Measurements from ENCODE around the gene RINL.
A peak's percentile ranks its signal among the peaks of the same experiment; 100 is the strongest.

Gene RINL

DNA sequence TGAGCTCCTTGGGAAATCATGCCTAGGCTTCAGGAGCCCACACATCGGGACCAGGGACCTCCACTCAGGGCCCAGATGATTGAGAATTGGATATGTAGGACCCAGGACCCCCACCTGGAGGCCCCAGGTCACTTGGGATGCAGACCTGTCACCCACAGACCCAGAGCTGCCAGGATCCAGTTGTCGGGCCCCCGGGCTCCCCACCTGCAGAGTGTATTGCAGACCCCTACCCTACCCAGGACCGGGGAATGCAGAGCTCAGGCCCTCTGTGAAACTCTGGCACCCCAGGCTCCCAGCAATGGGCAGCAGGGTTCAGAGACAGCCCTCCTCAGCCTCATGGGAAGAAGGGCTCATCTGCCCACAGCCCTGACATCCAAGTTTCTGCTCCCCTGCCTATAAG is 27.5 kb upstream of the RINL start:
- TF ChIP-seq, protein P1, sequence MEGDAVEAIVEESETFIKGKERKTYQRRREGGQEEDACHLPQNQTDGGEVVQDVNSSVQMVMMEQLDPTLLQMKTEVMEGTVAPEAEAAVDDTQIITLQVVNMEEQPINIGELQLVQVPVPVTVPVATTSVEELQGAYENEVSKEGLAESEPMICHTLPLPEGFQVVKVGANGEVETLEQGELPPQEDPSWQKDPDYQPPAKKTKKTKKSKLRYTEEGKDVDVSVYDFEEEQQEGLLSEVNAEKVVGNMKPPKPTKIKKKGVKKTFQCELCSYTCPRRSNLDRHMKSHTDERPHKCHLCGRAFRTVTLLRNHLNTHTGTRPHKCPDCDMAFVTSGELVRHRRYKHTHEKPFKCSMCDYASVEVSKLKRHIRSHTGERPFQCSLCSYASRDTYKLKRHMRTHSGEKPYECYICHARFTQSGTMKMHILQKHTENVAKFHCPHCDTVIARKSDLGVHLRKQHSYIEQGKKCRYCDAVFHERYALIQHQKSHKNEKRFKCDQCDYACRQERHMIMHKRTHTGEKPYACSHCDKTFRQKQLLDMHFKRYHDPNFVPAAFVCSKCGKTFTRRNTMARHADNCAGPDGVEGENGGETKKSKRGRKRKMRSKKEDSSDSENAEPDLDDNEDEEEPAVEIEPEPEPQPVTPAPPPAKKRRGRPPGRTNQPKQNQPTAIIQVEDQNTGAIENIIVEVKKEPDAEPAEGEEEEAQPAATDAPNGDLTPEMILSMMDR (conservative IDR thresholded peaks at IDR 0.05; ENCODE audit: low read depth, low read length), result no peak
- no peak overlapping the region for H3K4me3 ChIP-seq (ENCODE audit: low read depth, low read length)
- no peak for DNase-seq (ENCODE audit: low read depth)

DNA sequence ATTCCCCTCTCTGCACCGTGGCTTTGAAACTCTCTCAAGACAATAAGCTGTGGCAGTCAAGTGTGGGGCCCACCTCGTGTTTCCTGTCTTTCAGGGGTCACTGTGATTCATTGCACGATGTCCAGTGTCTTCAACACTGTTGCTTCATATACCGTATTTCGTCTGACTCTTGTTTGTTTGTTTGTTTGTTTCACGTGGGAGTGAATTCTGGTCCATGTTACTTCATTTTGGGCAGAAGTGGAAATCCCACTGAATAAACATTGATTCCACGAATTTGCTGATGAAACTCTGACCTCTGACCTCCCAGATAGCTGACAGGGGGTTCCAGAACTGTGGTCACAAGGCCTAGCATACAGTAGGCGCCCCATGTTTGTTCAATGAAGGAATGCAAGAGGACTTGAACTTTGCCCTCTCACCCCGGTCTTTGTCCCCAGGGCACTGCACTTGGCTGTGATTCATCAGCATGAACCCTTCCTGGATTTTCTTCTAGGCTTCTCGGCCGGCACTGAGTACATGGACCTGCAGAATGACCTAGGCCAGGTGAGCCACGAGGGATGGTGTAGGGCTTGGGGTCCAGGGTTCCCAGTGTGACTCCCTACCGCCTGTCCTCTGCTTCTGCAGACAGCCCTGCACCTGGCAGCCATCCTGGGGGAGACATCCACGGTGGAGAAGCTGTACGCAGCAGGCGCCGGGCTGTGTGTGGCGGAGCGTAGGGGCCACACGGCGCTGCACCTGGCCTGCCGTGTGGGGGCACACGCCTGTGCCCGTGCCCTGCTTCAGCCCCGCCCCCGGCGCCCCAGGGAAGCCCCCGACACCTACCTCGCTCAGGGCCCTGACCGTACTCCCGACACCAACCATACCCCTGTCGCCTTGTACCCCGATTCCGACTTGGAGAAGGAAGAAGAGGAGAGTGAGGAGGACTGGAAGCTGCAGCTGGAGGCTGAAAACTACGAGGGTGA is 26.8 kb upstream of the RINL start:
- H3K4me3 ChIP-seq (ENCODE audit: low read depth, low read length), result no peak overlapping the region
- TF ChIP-seq, protein P1 (conservative IDR thresholded peaks at IDR 0.05; ENCODE audit: low read depth, low read length), result no peak
- DNase-seq (ENCODE audit: low read depth), result peak; percentile 10

DNA sequence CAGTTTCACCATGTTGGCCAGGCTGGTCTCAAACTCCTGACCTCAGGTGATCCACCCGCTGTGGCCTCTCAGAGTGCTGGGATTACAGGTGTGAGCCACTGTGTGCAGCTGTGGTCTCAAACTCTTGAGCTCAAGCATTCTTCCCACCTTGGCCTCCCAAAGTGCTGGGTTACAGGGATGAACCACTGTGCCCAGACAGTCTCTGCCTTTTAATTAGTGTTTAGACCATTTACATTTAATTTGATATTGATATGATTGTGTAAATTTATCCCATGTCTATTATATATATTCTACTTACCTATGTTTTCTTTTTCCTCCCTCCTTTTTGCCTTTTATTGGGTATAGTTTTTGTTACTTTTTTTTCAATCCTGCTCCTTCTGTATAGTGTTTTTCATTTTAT is 23.6 kb upstream of the RINL start:
- H3K4me3 ChIP-seq (ENCODE audit: low read depth, low read length), result no peak overlapping the region
- no peak for DNase-seq (ENCODE audit: low read depth)

DNA sequence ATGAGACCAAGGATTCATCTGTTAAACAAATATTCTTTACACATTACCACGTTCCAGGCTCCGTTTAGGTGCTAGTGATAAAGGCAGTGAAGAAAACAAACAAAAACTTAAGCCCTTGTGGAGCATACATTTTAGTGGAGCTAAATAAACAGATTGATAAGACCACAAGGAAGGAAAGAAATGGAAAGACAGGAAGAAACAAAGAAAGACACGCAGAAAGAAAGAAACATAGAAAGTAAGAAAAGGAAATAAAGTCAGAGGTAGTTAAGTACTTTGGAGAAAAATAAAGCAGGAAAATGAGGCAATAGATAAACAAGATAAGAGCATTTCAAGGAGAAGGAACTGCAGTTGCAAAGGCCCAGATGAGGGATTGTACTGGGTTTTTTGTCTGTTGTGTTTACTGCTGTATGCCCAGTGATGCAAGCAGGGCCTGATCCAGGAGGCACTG is 22.7 kb upstream of the RINL start:
- peak; percentile 21 for DNase-seq (ENCODE audit: low read depth)
- H3K4me3 ChIP-seq (ENCODE audit: low read depth, low read length), result peak overlapping the region; percentile 86
- TF ChIP-seq, protein P1 (conservative IDR thresholded peaks at IDR 0.05; ENCODE audit: low read depth, low read length), result no peak

More for the DNA sequence above, 23.6 kb upstream of the RINL start:
- TF ChIP-seq, protein P1 (conservative IDR thresholded peaks at IDR 0.05; ENCODE audit: low read depth, low read length), result no peak

DNA sequence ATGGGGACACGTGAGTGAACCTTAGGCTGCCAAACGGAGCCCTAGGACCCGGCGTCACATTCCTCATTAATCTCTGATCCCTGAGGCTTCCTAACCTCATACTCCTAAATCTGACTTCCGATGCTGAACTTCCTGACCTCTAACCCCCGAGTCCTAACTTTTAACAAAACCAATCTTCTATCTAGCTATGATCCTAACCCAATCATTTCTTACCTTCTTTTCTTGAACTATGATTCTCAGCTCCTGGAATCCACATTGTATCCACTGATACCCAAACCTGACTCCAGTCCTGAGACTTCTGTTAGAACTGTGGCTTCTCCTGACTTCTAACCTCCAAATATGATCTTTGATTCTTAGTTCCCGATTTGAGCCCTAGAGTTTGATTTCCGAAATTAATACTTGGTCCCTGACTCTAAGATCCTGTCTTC is 22.1 kb upstream of the RINL start:
- DNase-seq (ENCODE audit: low read depth), result no peak
- peak overlapping the region; percentile 86 for H3K4me3 ChIP-seq (ENCODE audit: low read depth, low read length)
- TF ChIP-seq, protein P1 (conservative IDR thresholded peaks at IDR 0.05; ENCODE audit: low read depth, low read length), result no peak

DNA sequence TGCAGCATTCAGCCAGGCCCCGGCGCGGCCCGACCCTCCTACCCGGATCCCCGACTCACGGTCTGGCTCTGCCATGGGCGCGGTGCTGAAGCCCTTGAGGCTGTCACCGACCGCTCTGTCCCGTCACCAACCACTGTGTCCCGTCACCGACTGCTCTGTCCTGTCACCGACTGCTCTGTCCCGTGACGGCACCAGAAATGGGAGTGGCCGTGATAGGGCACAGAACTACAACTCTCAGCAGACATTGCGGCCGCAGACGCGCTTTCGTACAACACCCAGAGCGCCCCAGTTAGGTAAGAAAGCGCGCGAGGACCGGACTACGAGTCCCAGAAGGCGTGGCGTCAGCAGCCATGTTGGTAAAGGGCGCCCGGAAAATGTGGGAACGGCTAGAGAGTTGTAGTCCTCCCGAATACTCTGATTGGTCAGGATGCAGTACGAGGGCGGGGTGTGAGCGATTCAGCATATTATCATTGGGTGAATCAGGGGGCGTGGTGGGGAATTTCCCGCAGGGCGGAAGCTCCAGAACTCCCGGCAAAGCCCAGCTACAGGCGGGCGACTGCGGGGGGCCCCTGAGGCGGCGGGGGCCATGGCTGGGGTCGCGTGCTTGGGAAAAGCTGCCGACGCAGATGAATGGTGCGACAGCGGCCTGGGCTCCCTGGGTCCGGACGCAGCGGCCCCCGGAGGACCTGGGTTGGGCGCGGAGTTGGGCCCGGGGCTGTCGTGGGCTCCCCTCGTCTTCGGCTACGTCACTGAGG is 21.5 kb upstream of the RINL start, which contains the start of the genes NFKBIB and SIRT2:
TSS of gene NFKBIB (plus strand) at position 523 of the 755 bp plus-strand sequence. CDS start at position 587, 64 bp downstream.
TSS of gene SIRT2 (minus strand) at position 172 of the 755 bp plus-strand sequence. CDS start at position 75, 97 bp downstream.
- TF ChIP-seq, protein P1 (conservative IDR thresholded peaks at IDR 0.05; ENCODE audit: low read depth, low read length), result no peak
- DNase-seq (ENCODE audit: low read depth), result peak; percentile 100
- H3K4me3 ChIP-seq (ENCODE audit: low read depth, low read length), result peak within 1 kb of the TSS; percentile 99
